ENCODE results near the gene MTREX.
A peak's percentile ranks its signal among the peaks of the same experiment; 100 is the strongest.

The MTREX gene

GRCh38 chr5:55385846-55386245 is 78.1 kb downstream of the MTREX start:
- no peak for DNase-seq

GRCh38 chr5:55386356-55386755 is 78.6 kb downstream of the MTREX start:
- no peak for DNase-seq

- DNase-seq = no peak
Observed at GRCh38 chr5:55387865-55388264, 80.1 kb downstream of the MTREX start.

GRCh38 chr5:55391707-55392106 is 83.9 kb downstream of the MTREX start:
- DNase-seq = no peak

- DNase-seq = no peak
Observed at GRCh38 chr5:55392669-55393068, 84.9 kb downstream of the MTREX start.

GRCh38 chr5:55393501-55394175 is 85.8 kb downstream of the MTREX start:
- DNase-seq = no peak

GRCh38 chr5:55402199-55402598 is 94.4 kb downstream of the MTREX start:
- no peak for DNase-seq

GRCh38 chr5:55406292-55406691 is 98.5 kb downstream of the MTREX start:
- no peak for DNase-seq

- peak; percentile 17 for DNase-seq
Observed at GRCh38 chr5:55407059-55407684, 99.4 kb downstream of the MTREX start.

GRCh38 chr5:55407984-55408383 is 100.2 kb downstream of the MTREX start:
- DNase-seq = no peak

GRCh38 chr5:55409775-55410174 is 102.0 kb downstream of the MTREX start:
- no peak for DNase-seq

- DNase-seq = no peak
Observed at GRCh38 chr5:55410845-55411244, 103.1 kb downstream of the MTREX start.

GRCh38 chr5:55411876-55412275 is 104.1 kb downstream of the MTREX start:
- DNase-seq = no peak

- DNase-seq = no peak
Observed at GRCh38 chr5:55413644-55414043, 105.9 kb downstream of the MTREX start.

- no peak for DNase-seq
Observed at GRCh38 chr5:55415071-55415470, 107.3 kb downstream of the MTREX start.

GRCh38 chr5:55416306-55416705 is 108.5 kb downstream of the MTREX start:
- DNase-seq = no peak

- no peak for DNase-seq
Observed at GRCh38 chr5:55418994-55419968, 111.5 kb downstream of the MTREX start.

GRCh38 chr5:55421074-55421529 is 113.3 kb downstream of the MTREX start:
- peak; percentile 91 for DNase-seq

- DNase-seq = no peak
Observed at GRCh38 chr5:55426455-55426854, 118.7 kb downstream of the MTREX start.

GRCh38 chr5:55427157-55427556 is 119.4 kb downstream of the MTREX start:
- no peak for DNase-seq

- DNase-seq = no peak
Observed at GRCh38 chr5:55429221-55429612, 121.4 kb downstream of the MTREX start.

- DNase-seq = no peak
Observed at GRCh38 chr5:55429613-55430253, 121.9 kb downstream of the MTREX start.

- DNase-seq = no peak
Observed at GRCh38 chr5:55432549-55432948, 124.8 kb downstream of the MTREX start.

Measured in activated CD4-positive, alpha-beta T cell treated with anti-CD3 and anti-CD28 coated beads, Interleukin-10, Interleukin-2, amounts not matched to agents 100 ng/mL and 50 ng/mL, durations not matched to agents 16 hours and 8 hours (primary cell).